SU-DHL-6 (cell line): ENCODE results near the gene UMODL1.

Source experiments
- H2AFZ ChIP-seq: fragments of 200-600 bp; sonication (generic); 2 replicates; pipeline ENCODE4 v1.6.1; 2014; ENCODE audit warnings: low read depth, mild to moderate bottlenecking, moderate library complexity, mixed read lengths, antibody characterized with exemption, low read length; ENCODE audit not compliant: severe bottlenecking
- H3F3A ChIP-seq: fragments of 200-600 bp; shearing (Covaris generic); 2 replicates; pipeline ENCODE4 v1.6.0; 2016; ENCODE audit warnings: antibody characterized with exemption, mild to moderate bottlenecking; ENCODE audit not compliant: insufficient read depth
- H3K27ac ChIP-seq: fragments of 200-600 bp; sonication (generic); 2 replicates; pipeline ENCODE4 v1.5.1; 2016; ENCODE audit warnings: low read depth, mild to moderate bottlenecking, low read length, moderate library complexity, mixed read lengths
- H3K27me3 ChIP-seq: fragments of 200-600 bp; sonication (generic), shearing (Covaris generic); 2 replicates; pipeline ENCODE4 v1.6.0; 2014; ENCODE audit warnings: mild to moderate bottlenecking, low read length
- H3K36me3 ChIP-seq: fragments of 200-600 bp; sonication (generic); 2 replicates; pipeline ENCODE4 v1.6.1; 2014; ENCODE audit warnings: mild to moderate bottlenecking, low read length, mixed read lengths
- H3K4me2 ChIP-seq: fragments of 300-600, 200-600 bp; shearing (Covaris generic), sonication (generic); 2 replicates; pipeline ENCODE4 v1.6.0; 2014; ENCODE audit warnings: low read length, low read depth, mild to moderate bottlenecking; ENCODE audit not compliant: poor library complexity, severe bottlenecking
- H3K4me3 ChIP-seq: fragments of 200-600 bp; sonication (generic); 2 replicates; pipeline ENCODE4 v1.5.1; 2014; ENCODE audit warnings: antibody characterized with exemption, low read length, mild to moderate bottlenecking, mixed read lengths; ENCODE audit not compliant: insufficient read depth, poor library complexity, severe bottlenecking
- H3K79me2 ChIP-seq: fragments of 200-600 bp; sonication (generic); 2 replicates; pipeline ENCODE4 v1.6.1; 2014; ENCODE audit warnings: mild to moderate bottlenecking, low read length, moderate library complexity; ENCODE audit not compliant: insufficient read depth
- H3K9ac ChIP-seq: fragments of 200-600 bp; sonication (generic); 2 replicates; pipeline ENCODE4 v1.7.0; 2014; ENCODE audit warnings: mild to moderate bottlenecking, low read length
- H3K9me2 ChIP-seq: fragments of 200-600 bp; sonication (generic); replicated peaks from 2 replicates; pipeline ENCODE4 v1.6.1; 2014; ENCODE audit warnings: low read length; ENCODE audit not compliant: insufficient read depth
- H3K9me3 ChIP-seq: fragments of 200-600 bp; sonication (generic); 2 replicates; pipeline ENCODE4 v1.6.1; 2014; ENCODE audit warnings: low read length, mixed read lengths; ENCODE audit not compliant: insufficient read depth
- H4K20me1 ChIP-seq: fragments of 200-600 bp; sonication (generic); 2 replicates; pipeline ENCODE4 v1.6.1; 2014; ENCODE audit warnings: low read depth, mild to moderate bottlenecking, antibody characterized with exemption, low read length, moderate library complexity, mixed read lengths
- CTCF ChIP-seq: fragments of 200-600 bp; sonication (generic); IDR thresholded peaks from one replicate; pipeline ENCODE4 v1.5.1; 2017; ENCODE audit warnings: antibody characterized with exemption, mild to moderate bottlenecking, low read length, moderate library complexity; ENCODE audit not compliant: insufficient read depth, poor library complexity, severe bottlenecking
- EZH2phosphoT487 ChIP-seq: fragments of 200-600 bp; sonication (generic), shearing (Covaris generic); conservative IDR thresholded peaks from 2 replicates; pipeline ENCODE4 v1.6.1; 2018; ENCODE audit warnings: mild to moderate bottlenecking, antibody characterized with exemption, low read length, moderate library complexity, mixed read lengths

The UMODL1 gene

GRCh38 chr21:42183374-42184266 is 112.5 kb downstream of the UMODL1 start:
- TF ChIP-seq CTCF (no peak), EZH2phosphoT487 (no peak)
- Histone ChIP-seq H3K4me3 (no peak overlapping the region), H4K20me1 (no peaks in the 10 kb centered on the region), H3K4me2 (no peak overlapping the region), H3K79me2 (no peaks in the 10 kb centered on the region), H2AFZ (no peak overlapping the region), H3K9me3 (no peaks in the 10 kb centered on the region), H3K36me3 (no peaks in the 10 kb centered on the region), H3K27me3 (no peaks in the 10 kb centered on the region), H3K27ac (no peak overlapping the region), H3F3A (0 out of 2 replicates have a peak, but pooled peaks cover 2% of the 10 kb centered on the region), H3K9me2 (no peaks in the 10 kb centered on the region), H3K9ac (no peak overlapping the region)

GRCh38 chr21:42186591-42186990 is 115.5 kb downstream of the UMODL1 start:
- Histone ChIP-seq H2AFZ (peak overlapping the region; percentile 20), H3K27ac (0 out of 2 replicates have a peak overlapping the region, but pooled peaks have one; percentile 7), H3F3A (peaks cover 9% of the 10 kb centered on the region)

GRCh38 chr21:42187976-42188653 is 117.0 kb downstream of the UMODL1 start:
- Histone ChIP-seq H3K27me3 (no peaks in the 10 kb centered on the region), H3K9me3 (no peaks in the 10 kb centered on the region), H3K79me2 (no peaks in the 10 kb centered on the region), H4K20me1 (no peaks in the 10 kb centered on the region), H3K9ac (peak overlapping the region; percentile 28; the same call in 1 of the 2 replicates), H3K9me2 (no peaks in the 10 kb centered on the region), H3K36me3 (no peaks in the 10 kb centered on the region), H3K4me3 (no peak overlapping the region), H3K27ac (peak overlapping the region; percentile 86), H3K4me2 (peak overlapping the region; percentile 47), H2AFZ (peak overlapping the region; percentile 52), H3F3A (peaks cover 9% of the 10 kb centered on the region)
- TF ChIP-seq CTCF (no peak), EZH2phosphoT487 (no peak)

More at GRCh38 chr21:42186591-42186990, 115.5 kb downstream of the UMODL1 start:
- Histone ChIP-seq H3K79me2 (no peaks in the 10 kb centered on the region), H3K9me3 (no peaks in the 10 kb centered on the region), H3K36me3 (no peaks in the 10 kb centered on the region), H4K20me1 (no peaks in the 10 kb centered on the region), H3K9ac (no peak overlapping the region), H3K9me2 (no peaks in the 10 kb centered on the region), H3K27me3 (no peaks in the 10 kb centered on the region), H3K4me3 (no peak overlapping the region), H3K4me2 (no peak overlapping the region)
- TF ChIP-seq EZH2phosphoT487 (no peak), CTCF (no peak)
